MCF 10A (cell line): ENCODE results near the gene SPRED2. TPM values are rescaled to one million over a fixed set of nuclear protein-coding genes. Genes with fewer than 3 reads are reported as not detected.

ENCODE experiments used
- BruUV-seq: library from RNA; stranded (reverse); fragments of 400-500 nt; replicated peaks from 2 replicates; lab custom pipeline; 2021; lab: Mats Ljungman, UMichigan
- CTCF ChIA-PET: fragments of 300-600 bp; sonication (Branson Sonifier 250); formaldehyde crosslinking; extraction: SDS; loops from one replicate; lab custom pipeline; 2021; ENCODE audit warnings: antibody characterized with exemption, inconsistent platforms; lab: Yijun Ruan, JAX
- POLR2A ChIA-PET: fragments of 300-600, 350-650 bp; sonication (Branson Sonifier 250); formaldehyde crosslinking; extraction: SDS; loops from one replicate; lab custom pipeline; 2020; ENCODE audit warnings: antibody characterized with exemption, inconsistent platforms; lab: Yijun Ruan, JAX
- DNase-seq: peaks from one replicate; pipeline ENCODE4 v3.0.0-alpha.2; 2018; ENCODE audit not compliant: unreplicated experiment
- H3K27ac Mint-ChIP-seq: one replicate; pipeline ENCODE4 v1.8.0; 2022; ENCODE audit warnings: mild to moderate bottlenecking, low read depth, mixed read lengths; ENCODE audit not compliant: unreplicated experiment
- H3K27me3 Mint-ChIP-seq: one replicate; pipeline ENCODE4 v1.8.0; 2022; ENCODE audit warnings: mixed read lengths; ENCODE audit not compliant: insufficient read depth, unreplicated experiment
- H3K36me3 Mint-ChIP-seq: one replicate; pipeline ENCODE4 v1.8.0; 2022; ENCODE audit warnings: mild to moderate bottlenecking, moderate library complexity, mixed read lengths; ENCODE audit not compliant: insufficient read depth, unreplicated experiment
- H3K4me1 Mint-ChIP-seq: one replicate; pipeline ENCODE4 v1.8.0; 2022; ENCODE audit warnings: mixed read lengths; ENCODE audit not compliant: insufficient read depth, unreplicated experiment
- H3K4me3 Mint-ChIP-seq: one replicate; pipeline ENCODE4 v1.8.0; 2022; ENCODE audit warnings: mild to moderate bottlenecking, moderate library complexity, mixed read lengths; ENCODE audit not compliant: unreplicated experiment
- H3K9me3 Mint-ChIP-seq: one replicate; pipeline ENCODE4 v1.8.0; 2022; ENCODE audit warnings: mixed read lengths; ENCODE audit not compliant: unreplicated experiment
- CTCF ChIP-seq: fragments of 200-600 bp; IDR thresholded peaks from one replicate; pipeline ENCODE4 v1.8.0; 2022; ENCODE audit warnings: antibody characterized with exemption, mild to moderate bottlenecking; ENCODE audit not compliant: unreplicated experiment
- intact Hi-C: fragments of 100-400 bp; cut with micrococcal nuclease; formaldehyde crosslinking; loops from 2 replicates; pipeline ENCODE4 v1.14.1; 2022
- total RNA-seq: library from RNA; stranded (reverse); gene quantifications from 2 replicates; pipeline ENCODE4 v1.2.3, GENCODE V29; 2022

SPRED2 gene
- total RNA-seq, 1 experiment from 2014 or later = 38.6 TPM

- ChIA-PET CTCF (interaction anchor here (0.7 to 1.0 kb wide), 2 partner anchors 18 to 184 kb away, joined by 3 read pairs; no protein-coding TSS in a partner anchor), POLR2A (interaction anchor here (0.7 kb wide), 1 partner anchor 28 kb away, joined by 3 read pairs; no protein-coding TSS in a partner anchor)
- Mint-ChIP-seq H3K4me1 (no peaks in the 10 kb centered on the region), H3K27me3 (no peaks in the 10 kb centered on the region), H3K4me3 (no peak overlapping the region), H3K36me3 (no peaks in the 10 kb centered on the region), H3K27ac (no peak overlapping the region), H3K9me3 (no peaks in the 10 kb centered on the region)
- BruUV-seq = no TSS peak
- intact Hi-C loops = no loop called here
- no peak for DNase-seq
- TF ChIP-seq CTCF = no peak
Observed at GRCh38 chr2:65292461-65293011, 139.9 kb downstream of the SPRED2 start.

GRCh38 chr2:65292106-65292400 is 140.3 kb downstream of the SPRED2 start:
- DNase-seq = no peak
- Mint-ChIP-seq H3K9me3 (no peaks in the 10 kb centered on the region), H3K4me1 (no peaks in the 10 kb centered on the region), H3K4me3 (no peak overlapping the region), H3K36me3 (no peaks in the 10 kb centered on the region), H3K27me3 (no peaks in the 10 kb centered on the region), H3K27ac (no peak overlapping the region)
- ChIA-PET CTCF (interaction anchor here (1.0 kb wide), 1 partner anchor 19 kb away, joined by 3 read pairs; no protein-coding TSS in a partner anchor), POLR2A (interaction anchor here (0.7 kb wide), 1 partner anchor 29 kb away, joined by 3 read pairs; no protein-coding TSS in a partner anchor)
- no TSS peak for BruUV-seq
- intact Hi-C loops = no loop called here
- no peak for TF ChIP-seq CTCF

- CTCF ChIA-PET = interaction anchor here (0.5 kb wide), 1 partner anchor 161 kb away, joined by 3 read pairs; no protein-coding TSS in a partner anchor
- BruUV-seq = no TSS peak
Observed at GRCh38 chr2:65291216-65292105, 140.9 kb downstream of the SPRED2 start.

More at GRCh38 chr2:65291216-65292105, 140.9 kb downstream of the SPRED2 start:
- Mint-ChIP-seq H3K27me3 (no peaks in the 10 kb centered on the region), H3K27ac (no peak overlapping the region), H3K4me1 (no peaks in the 10 kb centered on the region), H3K36me3 (no peaks in the 10 kb centered on the region), H3K4me3 (no peak overlapping the region), H3K9me3 (no peaks in the 10 kb centered on the region)
- TF ChIP-seq CTCF = no peak
- intact Hi-C loops = no loop called here
- POLR2A ChIA-PET = no interaction called here
- DNase-seq = no peak
